Activated CD4-positive, alpha-beta T cell treated with anti-CD3 and anti-CD28 coated beads, Interleukin-2, amount 50 U/mL, for 24 hours (primary cell): Measurements from ENCODE around the gene OR5K4.
A peak's percentile ranks its signal among the peaks of the same experiment; 100 is the strongest.

ENCODE experiments used
- DNase-seq, 2 donors: peaks; one replicate each; pipeline ENCODE4 v3.0.0-alpha.2; 2020; ENCODE audit warnings: low read depth in 1 of 2, low spot score in 1 of 2

Gene OR5K4, protein sequence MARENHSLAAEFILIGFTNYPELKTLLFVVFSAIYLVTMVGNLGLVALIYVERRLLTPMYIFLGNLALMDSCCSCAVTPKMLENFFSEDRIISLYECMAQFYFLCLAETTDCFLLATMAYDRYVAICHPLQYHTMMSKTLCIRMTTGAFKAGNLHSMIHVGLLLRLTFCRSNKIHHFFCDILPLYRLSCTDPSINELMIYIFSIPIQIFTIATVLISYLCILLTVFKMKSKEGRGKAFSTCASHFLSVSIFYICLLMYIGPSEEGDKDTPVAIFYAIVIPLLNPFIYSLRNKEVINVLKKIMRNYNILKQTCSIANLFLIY

DNA sequence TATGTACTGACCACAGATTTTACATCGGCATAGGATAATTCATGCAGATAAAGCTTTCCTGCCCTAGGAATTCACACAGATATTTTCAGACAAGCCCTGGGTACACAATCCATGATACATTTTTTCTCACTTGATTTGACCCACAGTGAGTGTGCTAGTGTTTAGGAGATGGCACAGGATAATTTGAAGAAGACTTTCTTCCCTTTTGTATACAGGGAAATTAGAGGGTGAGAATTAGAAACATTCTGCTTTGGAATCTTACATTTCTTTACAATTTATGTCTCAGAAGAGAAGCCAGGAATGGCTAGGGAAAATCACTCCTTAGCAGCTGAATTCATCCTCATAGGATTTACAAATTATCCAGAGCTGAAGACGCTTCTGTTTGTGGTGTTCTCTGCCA lies at the start of gene OR5K4:
Gene OR5K4 (plus strand): TSS at position 301 of the 400 bp plus-strand sequence. CDS start 0 bp downstream, at position 301.
- DNase-seq, result no peak

DNA sequence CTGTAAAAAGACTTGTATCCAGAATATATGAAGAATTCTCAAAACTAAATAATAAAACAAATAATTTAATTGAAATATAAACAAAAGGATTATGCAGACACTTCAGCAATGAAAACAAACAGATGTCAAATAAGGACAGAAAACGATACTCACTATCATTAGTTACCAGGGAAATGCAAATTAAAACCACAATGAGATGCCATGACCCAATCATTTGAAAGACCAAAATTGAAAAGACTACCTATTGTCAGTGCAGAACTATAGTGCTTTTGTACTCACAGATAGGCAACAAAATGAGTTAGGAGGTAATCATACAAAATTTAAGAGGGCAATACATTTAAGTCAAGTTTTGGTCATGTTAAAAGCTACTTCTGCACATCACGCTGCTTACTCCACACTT lies 31.6 kb upstream of the OR5K4 start:
- DNase-seq, result no peak

DNA sequence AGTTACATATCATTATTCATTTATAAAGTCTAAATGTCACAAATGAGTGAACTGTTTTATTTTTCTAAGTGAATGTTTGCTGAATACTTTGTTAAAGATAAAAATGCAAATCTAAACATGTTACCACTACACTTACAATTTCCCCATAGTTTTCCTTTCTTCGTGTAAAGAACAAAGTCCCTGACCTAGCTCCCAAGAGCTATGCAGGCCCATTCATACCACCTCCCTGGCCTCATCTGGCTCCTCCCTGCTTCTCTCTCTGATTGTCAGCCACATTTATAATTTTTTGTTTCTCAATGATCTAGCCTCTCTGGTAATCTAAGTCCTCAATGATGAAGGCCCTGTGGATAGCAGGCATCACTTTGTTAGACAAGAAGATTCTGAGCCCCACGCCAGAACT lies 31.0 kb upstream of the OR5K4 start:
- DNase-seq, result no peak

DNA sequence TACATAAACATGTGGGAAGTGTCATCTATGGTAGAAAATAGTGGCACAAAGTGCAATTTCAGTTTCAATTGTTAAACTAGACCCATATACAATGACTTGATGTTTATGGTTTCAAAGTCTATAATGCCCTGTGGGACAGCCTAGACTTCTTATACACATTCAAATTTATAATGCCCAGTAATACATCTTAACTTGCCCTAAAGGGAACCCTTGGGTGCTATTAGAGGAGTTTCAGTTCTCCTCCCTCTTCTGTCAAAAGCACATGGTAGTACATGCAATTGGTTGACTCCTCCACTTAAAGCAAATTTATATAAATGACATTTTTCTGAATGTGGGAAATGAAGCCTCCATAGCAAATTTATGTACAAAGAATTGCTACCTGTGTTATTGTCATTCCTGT lies 30.2 kb upstream of the OR5K4 start:
- no peak for DNase-seq

DNA sequence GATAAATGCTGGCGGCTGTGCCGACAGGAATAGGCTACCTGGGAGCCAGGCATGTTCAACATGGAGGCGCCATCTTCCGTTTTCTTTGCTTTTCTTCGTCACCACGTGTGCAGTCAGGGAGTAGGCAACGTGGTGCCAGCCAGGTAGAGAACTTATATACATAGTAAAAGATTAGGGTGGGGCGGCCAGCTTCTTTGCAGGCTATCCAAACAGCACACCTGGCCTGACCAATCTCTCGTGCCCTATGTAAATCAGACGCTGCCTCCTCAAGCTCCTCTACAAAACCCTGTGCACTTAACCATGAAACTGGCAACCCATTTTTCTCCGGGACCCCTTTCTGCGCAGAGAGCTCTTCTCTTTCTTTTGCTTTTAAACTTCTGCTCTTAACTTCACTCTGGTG lies 28.6 kb upstream of the OR5K4 start:
- DNase-seq, result no peak

DNA sequence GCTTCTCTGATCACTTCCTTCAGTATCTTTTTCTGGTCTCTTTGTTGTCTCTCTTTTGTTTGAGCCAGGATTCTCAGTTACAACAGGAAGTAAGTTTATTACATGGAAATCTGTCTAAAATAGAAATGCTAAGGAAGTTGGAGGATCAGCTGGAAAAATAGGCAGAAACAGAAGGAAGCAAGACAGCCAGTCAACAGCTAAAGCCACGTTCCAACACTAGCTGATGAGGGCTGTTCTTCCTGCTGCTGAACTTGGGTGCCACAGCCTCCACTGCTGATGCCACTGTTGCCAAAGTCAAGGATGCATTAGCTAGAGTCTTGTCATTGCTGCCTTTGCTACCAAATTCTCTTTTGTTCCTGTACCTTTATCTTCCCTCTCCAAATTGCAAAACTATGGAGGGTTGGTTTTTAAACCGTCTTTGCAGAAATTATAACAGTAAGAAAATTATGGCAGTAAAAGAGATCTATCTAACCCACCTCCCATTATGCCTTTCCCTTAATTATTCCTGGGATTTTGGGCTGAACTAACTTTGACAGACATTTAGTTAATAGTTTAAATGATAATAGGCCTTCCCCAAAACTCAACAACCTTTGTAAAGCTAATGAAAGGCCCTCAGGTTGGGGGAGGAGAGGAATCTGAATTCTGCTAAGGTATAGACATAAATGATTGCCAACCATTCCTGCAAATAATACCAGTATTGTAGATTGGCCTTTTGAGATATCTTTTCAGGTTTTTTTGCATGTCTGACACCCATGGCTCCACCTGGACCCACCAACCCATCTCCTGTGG lies 27.4 kb upstream of the OR5K4 start:
- no peak for DNase-seq

DNA sequence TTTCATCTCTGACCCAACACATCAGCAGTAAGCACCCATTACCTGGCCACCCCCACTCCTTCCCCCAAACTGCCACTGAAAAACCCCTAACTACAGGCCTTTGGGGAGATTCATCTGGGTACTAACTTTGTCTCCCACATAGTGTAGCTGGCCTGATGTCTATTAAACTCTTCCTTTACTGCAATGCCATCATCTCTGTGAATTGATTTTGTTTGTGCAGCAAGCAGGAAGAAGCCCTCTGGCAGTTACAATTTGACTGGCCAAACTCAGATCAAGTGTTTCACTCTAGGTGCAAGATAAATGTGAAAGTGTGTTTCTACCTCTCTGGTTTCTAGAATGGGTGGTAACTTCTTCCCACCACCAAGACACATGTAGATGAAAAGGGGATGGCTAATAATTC lies 26.7 kb upstream of the OR5K4 start:
- no peak for DNase-seq

DNA sequence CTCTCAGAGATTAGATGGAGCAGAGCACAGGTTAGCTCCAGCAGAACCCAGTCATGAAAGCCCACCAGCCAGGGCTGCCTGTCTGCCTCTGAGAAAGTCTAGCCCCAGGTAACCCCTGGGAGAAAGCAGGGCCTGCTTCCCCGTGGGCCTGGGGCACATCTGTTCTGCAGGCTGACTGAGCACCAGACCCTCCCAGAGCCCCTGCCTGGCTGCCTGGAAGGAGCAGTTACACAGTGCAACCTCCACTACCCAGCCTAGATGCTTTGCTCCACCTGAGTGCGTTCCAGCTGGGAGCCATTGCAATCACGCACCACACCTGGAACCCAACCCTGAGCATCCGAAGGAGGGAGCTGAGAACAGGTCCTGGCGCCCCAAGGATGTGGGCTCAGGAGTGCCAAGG lies 24.7 kb upstream of the OR5K4 start:
- DNase-seq, result no peak

DNA sequence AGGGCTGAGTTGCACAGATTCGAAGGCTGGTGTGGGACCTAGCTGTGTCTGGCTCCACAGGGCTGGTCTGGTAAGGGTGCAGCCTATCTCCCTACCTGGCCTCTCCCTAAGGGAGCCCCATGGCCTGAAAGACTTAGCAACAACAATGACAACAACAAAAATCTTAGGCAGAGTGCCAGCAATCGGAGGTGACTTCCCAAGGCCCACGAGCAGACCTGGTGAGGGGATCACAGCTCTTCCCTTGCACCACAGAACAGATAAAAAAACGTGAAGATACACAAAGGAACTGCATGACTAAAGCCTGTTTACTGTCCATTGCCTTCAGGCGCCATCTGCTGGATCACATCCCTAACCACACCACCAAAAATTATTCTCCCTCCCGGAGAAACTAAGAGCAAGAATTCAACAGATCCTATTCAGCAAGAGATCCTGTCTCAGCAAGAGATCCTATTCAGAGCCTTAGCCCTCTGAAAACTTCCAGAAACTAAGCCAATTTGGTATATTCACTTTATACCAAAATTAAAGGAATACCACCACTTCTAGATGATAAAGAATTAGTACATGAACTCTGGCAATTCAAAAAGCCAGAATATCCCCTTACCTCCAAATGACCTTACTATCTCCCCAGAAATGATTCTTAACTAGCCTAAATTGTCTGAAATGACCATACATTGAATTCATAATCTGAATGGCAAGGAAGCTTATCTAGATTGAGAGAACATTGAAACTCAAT lies 24.1 kb upstream of the OR5K4 start:
- DNase-seq, result peak in 1 of 2 donors; percentile 27

DNA sequence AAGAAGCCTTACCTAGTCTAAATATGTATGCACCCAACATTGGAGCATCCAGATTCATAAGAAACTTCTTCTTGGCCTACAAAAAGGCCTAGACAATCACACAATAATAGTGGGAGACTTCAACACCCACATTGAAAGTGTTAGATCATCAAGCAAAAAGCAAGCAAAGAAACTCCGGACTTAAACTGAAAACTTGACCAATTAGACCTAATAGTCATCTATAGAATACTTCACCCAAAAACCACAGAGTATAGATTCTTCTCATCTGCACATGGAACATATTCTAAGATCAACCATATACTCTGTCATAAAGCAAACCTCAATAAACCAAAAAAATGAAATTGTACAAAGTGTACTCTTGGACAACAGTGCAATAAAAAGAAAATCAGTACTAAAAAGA lies 22.3 kb upstream of the OR5K4 start:
- DNase-seq, result no peak

DNA sequence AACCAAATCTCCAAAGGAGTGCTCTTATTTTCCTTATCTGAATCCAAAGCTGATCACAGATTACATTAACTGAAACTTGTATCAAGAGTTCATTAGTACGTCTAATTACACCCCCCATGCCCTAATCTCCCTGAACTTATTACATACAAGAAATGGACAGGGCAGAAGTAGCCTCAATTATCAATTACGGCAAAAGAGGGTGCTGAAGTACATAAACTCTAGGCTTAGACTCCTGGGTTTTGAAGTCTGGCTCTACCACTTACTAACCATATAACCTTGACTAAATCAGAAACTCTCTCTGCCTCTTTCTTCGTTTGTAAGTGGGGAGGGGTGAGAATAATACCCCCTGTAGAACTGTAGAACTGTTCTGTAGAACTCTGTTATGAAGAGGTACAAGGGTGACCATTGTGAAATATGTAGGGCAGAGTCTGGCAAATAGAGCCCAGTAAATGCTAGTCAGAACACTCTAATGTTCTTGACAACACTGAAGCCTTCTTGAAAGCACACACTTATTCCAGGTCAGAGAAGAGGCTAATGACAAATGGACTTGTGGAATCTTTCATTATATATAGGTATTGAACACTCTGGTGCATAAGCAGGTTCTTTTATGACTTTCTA lies 19.6 kb upstream of the OR5K4 start:
- DNase-seq, result no peak

DNA sequence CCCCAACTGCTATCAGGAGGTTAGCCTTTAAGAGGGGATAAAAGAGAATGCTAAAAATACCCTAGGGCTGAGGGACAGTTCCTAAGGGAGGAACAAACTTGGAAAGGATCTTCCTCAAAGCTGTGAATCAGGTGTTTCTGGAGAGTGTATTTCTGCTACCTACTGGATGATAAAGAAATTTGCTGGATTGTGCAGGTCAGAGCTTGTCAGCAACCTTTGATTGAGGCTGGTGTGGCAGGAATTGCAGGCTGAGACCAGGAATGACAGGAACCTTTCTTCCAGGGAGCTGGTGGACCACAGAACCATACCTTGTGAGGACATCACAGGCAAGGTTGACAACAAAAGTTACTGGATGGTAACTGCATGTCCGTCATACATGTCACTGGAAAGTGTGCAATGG lies 14.6 kb upstream of the OR5K4 start:
- DNase-seq, result no peak

DNA sequence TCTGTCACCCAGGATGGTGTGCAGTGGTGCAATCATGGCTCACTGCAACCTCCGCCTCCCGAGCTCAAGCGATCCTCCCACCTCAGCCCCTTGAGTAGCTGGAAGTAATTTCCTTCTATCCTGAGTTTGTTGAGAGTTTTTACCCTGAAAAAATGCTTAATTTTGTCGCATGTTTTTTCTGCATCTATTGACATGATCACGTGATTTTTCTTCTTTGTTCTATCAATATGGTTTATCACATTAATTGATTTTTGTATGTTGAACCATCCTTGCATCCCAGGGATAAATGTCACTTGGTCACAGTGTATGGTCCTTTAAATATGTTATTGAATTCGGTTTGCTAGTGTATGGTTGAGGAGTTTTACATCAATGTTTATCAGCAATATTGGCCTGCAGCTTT lies 11.9 kb upstream of the OR5K4 start:
- no peak for DNase-seq

DNA sequence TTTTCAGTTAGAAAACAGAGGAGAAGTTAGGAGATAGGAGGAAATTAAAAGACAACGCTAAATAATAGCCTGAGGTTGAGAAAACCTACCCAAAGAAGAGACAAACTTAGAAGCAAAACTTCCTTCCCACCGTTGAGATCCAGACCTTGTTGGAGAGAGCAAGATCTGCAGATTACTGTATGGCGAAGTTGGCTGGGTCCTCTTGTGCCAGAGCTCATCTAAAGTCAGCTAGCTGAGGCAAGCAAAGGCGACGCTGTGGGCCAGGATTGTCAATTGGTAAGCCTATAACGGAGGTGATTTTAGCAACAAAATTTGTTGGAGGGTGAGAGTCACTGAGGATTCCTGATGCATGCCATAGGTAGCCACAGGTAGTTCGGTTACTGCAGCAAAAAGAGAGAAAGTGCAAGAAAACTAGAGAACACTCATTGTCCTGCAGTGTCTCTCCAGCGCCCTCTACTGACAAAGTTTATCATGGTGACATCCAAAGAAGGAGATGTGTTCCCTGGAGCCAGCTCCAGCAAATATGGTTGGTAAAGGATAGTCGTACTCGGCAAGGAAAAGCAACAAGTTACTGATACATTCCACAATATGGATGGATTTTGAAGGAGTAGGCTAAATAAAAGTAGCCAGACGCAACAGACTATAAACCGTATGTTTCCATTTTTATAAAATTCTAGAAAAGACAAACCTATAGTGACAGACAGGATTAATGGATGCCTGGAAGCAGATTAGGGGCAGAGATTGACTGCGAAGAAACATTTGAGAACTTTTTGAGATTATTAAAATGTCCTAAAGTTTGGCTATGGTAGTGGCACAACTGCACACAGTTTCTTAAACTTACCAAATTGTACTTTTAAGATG lies 9.8 kb upstream of the OR5K4 start:
- DNase-seq, result peak in 1 of 2 donors; percentile 40

DNA sequence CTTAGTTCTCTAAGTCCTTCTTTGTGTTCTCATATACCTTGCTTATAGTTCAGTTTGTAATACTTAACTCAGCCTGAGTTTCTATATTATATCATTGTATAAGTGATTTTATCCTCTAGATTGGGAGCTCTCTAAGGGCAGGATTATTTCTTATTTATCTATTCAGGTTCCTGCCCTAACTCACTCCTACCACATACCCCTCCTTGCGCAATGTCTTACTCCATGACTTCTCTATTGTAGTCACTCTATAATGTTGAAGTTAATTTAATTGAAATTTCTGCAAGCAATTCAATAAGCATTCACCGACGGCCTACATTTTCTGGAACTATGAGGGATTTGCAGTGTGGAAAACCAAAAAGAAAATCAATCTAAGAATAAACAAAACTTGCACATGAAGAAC lies 3.6 kb upstream of the OR5K4 start:
- no peak for DNase-seq

DNA sequence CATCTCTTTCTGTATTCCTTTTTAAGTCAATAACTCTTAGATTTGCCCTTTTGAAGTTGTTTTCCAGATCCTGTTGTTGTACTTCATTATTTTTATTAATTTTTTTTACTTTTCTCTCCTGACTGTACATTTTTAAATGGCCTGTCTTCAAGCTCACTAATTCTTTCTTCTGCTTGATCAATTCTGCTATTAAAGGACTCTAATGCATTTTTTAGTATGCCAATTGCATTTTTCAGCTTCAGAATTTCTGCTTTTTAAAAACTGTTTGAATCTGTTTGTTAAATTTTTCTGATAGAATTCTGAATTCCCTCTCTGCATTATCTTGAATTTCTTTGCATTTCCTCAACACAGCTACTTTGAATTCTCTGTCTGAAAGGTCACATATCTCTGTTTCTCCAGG lies 5.6 kb downstream of the OR5K4 start:
- DNase-seq, result no peak

DNA sequence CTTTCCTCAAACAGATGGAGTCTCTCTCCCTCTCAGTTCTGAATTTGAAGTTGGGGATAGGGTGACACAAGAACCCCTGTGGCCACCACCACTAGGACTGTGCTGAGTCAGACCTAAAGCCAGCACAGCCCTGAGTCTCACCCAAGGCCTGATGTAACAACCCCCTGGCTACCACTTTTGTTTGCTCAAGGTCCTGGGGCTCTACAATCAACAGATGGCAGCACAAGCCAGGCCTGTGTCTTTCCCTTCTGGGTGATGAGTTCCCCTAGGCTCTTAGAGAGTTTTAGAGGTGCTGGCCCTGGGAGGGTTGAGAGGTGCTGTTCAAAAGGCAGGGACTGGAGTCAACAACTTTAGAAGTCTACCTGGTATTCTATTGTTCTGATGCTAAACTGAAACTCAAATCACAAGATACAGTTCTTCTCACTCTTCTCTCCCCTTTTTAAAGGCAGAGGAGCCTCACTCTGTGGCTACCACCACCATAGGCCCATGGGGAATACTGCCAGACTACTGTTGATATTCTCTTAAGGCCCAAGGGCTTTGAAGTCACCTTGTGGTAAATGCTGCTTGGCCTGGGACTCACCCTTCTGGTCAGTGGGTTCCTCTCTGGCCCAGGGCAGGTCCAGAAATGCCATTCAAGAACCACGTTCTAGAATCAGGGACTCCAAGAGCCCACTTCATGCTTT lies 6.5 kb downstream of the OR5K4 start:
- peak in 1 of 2 donors; percentile 4 for DNase-seq

DNA sequence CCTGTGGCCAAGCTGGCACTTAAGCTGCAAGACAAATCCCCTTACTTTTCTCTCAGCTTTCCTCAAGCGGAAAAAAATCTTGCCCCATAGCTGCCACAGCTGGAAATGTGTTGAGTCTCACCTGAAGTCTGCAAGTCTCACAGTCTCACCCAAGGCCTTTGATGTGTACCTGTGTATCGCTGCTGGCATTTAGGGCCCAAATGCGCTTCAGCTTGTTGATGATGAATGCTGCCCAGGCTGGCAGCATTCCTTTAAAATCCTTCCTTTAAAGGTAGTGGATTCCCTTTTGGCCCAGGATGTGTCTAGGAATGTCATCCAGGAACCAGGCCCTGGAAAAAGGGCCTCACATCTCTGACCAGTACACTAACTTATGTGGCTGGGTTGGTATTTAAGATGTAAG lies 7.0 kb downstream of the OR5K4 start:
- DNase-seq, result no peak

DNA sequence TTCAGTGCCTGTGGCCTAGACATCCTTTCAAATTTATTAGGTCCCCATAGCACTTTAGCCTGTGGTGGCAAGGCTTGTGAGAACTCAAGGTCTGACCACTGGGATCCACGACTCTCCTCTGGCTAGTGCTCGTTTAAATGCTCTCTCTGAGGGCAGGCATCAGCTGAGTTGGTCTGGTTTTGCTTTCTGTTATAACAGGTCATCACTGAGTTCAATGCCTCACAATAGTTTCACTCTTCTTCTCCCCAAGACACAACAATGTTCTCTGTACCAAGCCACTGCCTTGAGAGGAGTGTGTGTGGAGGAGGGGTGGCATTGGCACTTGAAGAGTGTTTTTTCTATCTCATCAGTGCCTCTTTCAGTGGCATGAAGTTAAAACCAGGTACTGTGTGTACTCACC lies 7.6 kb downstream of the OR5K4 start:
- no peak for DNase-seq
